Thoracic aorta (tissue), 2 donors: Measurements from ENCODE around the gene PMPCB. TPM values are rescaled to one million over a fixed set of nuclear protein-coding genes. Genes with fewer than 3 reads are reported as not detected.
A peak's percentile ranks its signal among the peaks of the same experiment; 100 is the strongest.
"Not testable (repeated sequence)": the region's sequence is repeated elsewhere in the genome, so short reads cannot be mapped to it uniquely, and the experiment has no call there.

Experiments used
- ATAC-seq: fragments of 150-250 bp; one replicate; pipeline ENCODE4 v1.8.0; 2017; ENCODE audit warnings: low read depth; ENCODE audit not compliant: insufficient number of reproducible peaks, low FRiP score
- DNase-seq: peaks from one replicate; pipeline ENCODE4 v3.0.0-alpha.2; 2020; ENCODE audit warnings: low spot score
- H3K27ac ChIP-seq, 2 donors: fragments of 200-600 bp; sonication (generic); 1 replicate in 1 of 2; 2 replicates in 1 of 2; pipeline ENCODE4 v1.5.1; 2016; ENCODE audit warnings: mild to moderate bottlenecking in 2 of 2, moderate library complexity in 2 of 2
- H3K27me3 ChIP-seq: fragments of 200-600 bp; sonication (generic); replicated peaks from 2 replicates; pipeline ENCODE4 v1.6.0; 2016; ENCODE audit warnings: mild to moderate bottlenecking; ENCODE audit not compliant: insufficient read depth
- H3K36me3 ChIP-seq: fragments of 200-600 bp; sonication (generic); one replicate; pipeline ENCODE4 v1.5.1; 2016
- H3K4me1 ChIP-seq, 2 donors: fragments of 200-600 bp; sonication (generic); 1 replicate in 1 of 2; 2 replicates in 1 of 2; pipeline versions ENCODE4 v1.5.1 to v1.6.0; 2016; ENCODE audit warnings: low read depth in 2 of 2, mild to moderate bottlenecking in 1 of 2; ENCODE audit not compliant: control insufficient read depth in 1 of 2
- H3K4me3 ChIP-seq: fragments of 200-600 bp; sonication (generic); 2 replicates; pipeline ENCODE4 v1.5.1; 2016; ENCODE audit warnings: mild to moderate bottlenecking
- H3K9me3 ChIP-seq: fragments of 200-600 bp; sonication (generic); 2 replicates; pipeline ENCODE4 v1.5.1; 2016
- CTCF ChIP-seq: fragments of 200-600 bp; sonication (generic); IDR thresholded peaks from one replicate; pipeline ENCODE4 v1.5.1; 2019; ENCODE audit warnings: antibody characterized with exemption
- total RNA-seq, 2 donors: library from RNA; depleted of rRNA; stranded (reverse); fragments of >200 nt; gene quantifications; one replicate each; pipeline versions ENCODE4 v1.1.0 to v1.2.3, GENCODE V29; 2016

PMPCB gene
- total RNA-seq: 10 to 100 TPM; 37.8 to 42.0 TPM

GRCh38 chr7:103296901-103297836 lies at the start of gene PMPCB:
Gene PMPCB (plus strand): TSS chr7:103297435. CDS start chr7:103297460, 25 bp downstream.
- H3K36me3 ChIP-seq: peaks cover 22% of the 10 kb centered on the region
- no peaks in the 10 kb centered on the region for H3K9me3 ChIP-seq
- peak within 1 kb of the TSS; percentile 75 to 84 for H3K27ac ChIP-seq
- ATAC-seq: peak; percentile 93
- peak within 1 kb of the TSS; percentile 84 for H3K4me3 ChIP-seq
- peaks cover 12 to 24% of the 10 kb centered on the region in 2 donors for H3K4me1 ChIP-seq
- peak; percentile 92 for DNase-seq
- peak; percentile 98 for TF ChIP-seq CTCF
- peaks cover 4% of the 10 kb centered on the region for H3K27me3 ChIP-seq

- not testable (repeated sequence) for H3K4me3 ChIP-seq, H3K4me1 ChIP-seq, H3K27ac ChIP-seq, H3K36me3 ChIP-seq, H3K9me3 ChIP-seq, ATAC-seq, DNase-seq, H3K27me3 ChIP-seq
These were observed 43.3 kb upstream of the PMPCB start for GRCh38 chr7:103253699-103254506.

GRCh38 chr7:103264054-103264453 lies 33.2 kb upstream of the PMPCB start:
- H3K36me3 ChIP-seq, DNase-seq: not testable (repeated sequence)

GRCh38 chr7:103266229-103266628 lies 31.0 kb upstream of the PMPCB start:
- ATAC-seq, H3K27me3 ChIP-seq, H3K36me3 ChIP-seq, H3K4me1 ChIP-seq, H3K4me3 ChIP-seq, DNase-seq, H3K9me3 ChIP-seq, H3K27ac ChIP-seq: not testable (repeated sequence)

More at GRCh38 chr7:103264054-103264453, 33.2 kb upstream of the PMPCB start:
- H3K27me3 ChIP-seq, H3K4me3 ChIP-seq, H3K4me1 ChIP-seq, H3K27ac ChIP-seq, H3K9me3 ChIP-seq, ATAC-seq: not testable (repeated sequence)

- not testable (repeated sequence) for DNase-seq, H3K27ac ChIP-seq, ATAC-seq, H3K4me3 ChIP-seq, H3K27me3 ChIP-seq, H3K4me1 ChIP-seq, H3K9me3 ChIP-seq, H3K36me3 ChIP-seq
These were observed 23.9 kb upstream of the PMPCB start for GRCh38 chr7:103273374-103273773.

GRCh38 chr7:103274867-103275266 lies 22.4 kb upstream of the PMPCB start:
- H3K4me1 ChIP-seq, H3K9me3 ChIP-seq, H3K27ac ChIP-seq, H3K27me3 ChIP-seq, H3K36me3 ChIP-seq, H3K4me3 ChIP-seq, ATAC-seq, DNase-seq: not testable (repeated sequence)

- not testable (repeated sequence) for H3K27ac ChIP-seq, H3K4me1 ChIP-seq, ATAC-seq, H3K4me3 ChIP-seq, DNase-seq, H3K9me3 ChIP-seq, H3K36me3 ChIP-seq, H3K27me3 ChIP-seq
These were observed 19.0 kb upstream of the PMPCB start for GRCh38 chr7:103278195-103278594.

- not testable (repeated sequence) for H3K36me3 ChIP-seq, H3K27me3 ChIP-seq, H3K9me3 ChIP-seq, H3K27ac ChIP-seq, ATAC-seq, DNase-seq, H3K4me1 ChIP-seq
- peak overlapping the region; percentile 90 for H3K4me3 ChIP-seq
These were observed 17.6 kb upstream of the PMPCB start for GRCh38 chr7:103279636-103279962.

- H3K4me1 ChIP-seq, ATAC-seq, H3K36me3 ChIP-seq, H3K27me3 ChIP-seq, H3K9me3 ChIP-seq: not testable (repeated sequence)
- Histone ChIP-seq H3K27ac (peak overlapping the region; percentile 0 to 44), H3K4me3 (peak overlapping the region; percentile 90)
- DNase-seq: peak; percentile 56
These were observed 17.1 kb upstream of the PMPCB start for GRCh38 chr7:103279963-103280802.

- H3K27ac ChIP-seq: peak overlapping the region; percentile 0 to 44
- H3K9me3 ChIP-seq, ATAC-seq, H3K27me3 ChIP-seq, H3K36me3 ChIP-seq, DNase-seq, H3K4me1 ChIP-seq: not testable (repeated sequence)
- H3K4me3 ChIP-seq: peak overlapping the region; percentile 90
These were observed 16.5 kb upstream of the PMPCB start for GRCh38 chr7:103280803-103281155.
